WTC11 (cell line): ENCODE data around the gene CDK8. TPM values are rescaled to one million over a fixed set of nuclear protein-coding genes. Genes with fewer than 3 reads are reported as not detected.
A peak's percentile ranks its signal among the peaks of the same experiment; 100 is the strongest.

Experiments used
- ATAC-seq: fragments of 200-7000 bp; cut with Tn5 transposase; 2 replicates; pipeline ENCODE4 v1.10.0; 2021; ENCODE audit warnings: mild to moderate bottlenecking, moderate library complexity
- CTCF ChIA-PET: fragments of 300-600 bp; sonication (Branson Sonifier 250); formaldehyde crosslinking; loops from one replicate; lab custom pipeline; 2021; ENCODE audit warnings: antibody characterized with exemption; lab: Charles Lee
- POLR2A ChIA-PET: fragments of 350-600 bp; sonication (Branson Sonifier 250); formaldehyde crosslinking; loops from one replicate; lab custom pipeline; 2021; ENCODE audit warnings: antibody characterized with exemption; lab: Charles Lee
- DNase-seq: peaks from one replicate; pipeline ENCODE4 v3.0.0; 2021; ENCODE audit warnings: low spot score
- H3K27ac Mint-ChIP-seq: 2 replicates; pipeline ENCODE4 v1.8.0; 2021; ENCODE audit warnings: mixed read lengths
- H3K27me3 Mint-ChIP-seq: 2 replicates; pipeline ENCODE4 v1.8.0; 2021; ENCODE audit warnings: low read depth, mild to moderate bottlenecking, moderate library complexity, mixed read lengths
- H3K36me3 Mint-ChIP-seq: 2 replicates; pipeline ENCODE4 v1.8.0; 2021; ENCODE audit warnings: mixed read lengths
- H3K4me1 Mint-ChIP-seq: 2 replicates; pipeline ENCODE4 v1.8.0; 2022; ENCODE audit warnings: mixed read lengths
- H3K4me3 Mint-ChIP-seq: 2 replicates; pipeline ENCODE4 v1.8.0; 2021; ENCODE audit warnings: mild to moderate bottlenecking, moderate library complexity, mixed read lengths
- H3K9me3 Mint-ChIP-seq: 2 replicates; pipeline ENCODE4 v1.8.0; 2021; ENCODE audit warnings: mixed read lengths
- GABPB1 ChIP-seq: sonication (generic); formaldehyde crosslinking; IDR thresholded peaks from 2 replicates; pipeline ENCODE4 v1.8.1; 2023; ENCODE audit warnings: mild to moderate bottlenecking, missing genetic modification reagents
- IRF2 ChIP-seq: sonication (generic); formaldehyde crosslinking; IDR thresholded peaks from 2 replicates; pipeline ENCODE4 v1.8.0; 2022; ENCODE audit warnings: low read depth, missing genetic modification reagents, borderline replicate concordance
- NFYB ChIP-seq: sonication (generic); formaldehyde crosslinking; conservative IDR thresholded peaks from 2 replicates; pipeline ENCODE4 v1.8.0; 2022; ENCODE audit warnings: low read depth, missing genetic modification reagents
- NR1H2 ChIP-seq: sonication (generic); formaldehyde crosslinking; IDR thresholded peaks from 2 replicates; pipeline ENCODE4 v1.9.0; 2021; ENCODE audit warnings: mild to moderate bottlenecking, moderate library complexity, missing genetic modification reagents
- SP1 ChIP-seq: sonication (generic); formaldehyde crosslinking; conservative IDR thresholded peaks from 2 replicates; pipeline ENCODE4 v1.8.1; 2022; ENCODE audit warnings: missing genetic modification reagents
- TP53 ChIP-seq: sonication (generic); formaldehyde crosslinking; IDR thresholded peaks from 2 replicates; pipeline ENCODE4 v1.8.1; 2023; ENCODE audit warnings: mild to moderate bottlenecking, missing genetic modification reagents
- total RNA-seq: library from RNA; stranded (reverse); gene quantifications from 3 replicates; pipeline ENCODE4 v1.2.3, GENCODE V29; 2021
- TF ChIP-seq, protein P1 (sequence below): sonication (generic); formaldehyde crosslinking; IDR thresholded peaks from 2 replicates; pipeline ENCODE4 v1.8.1; 2023; ENCODE audit warnings: mild to moderate bottlenecking, moderate library complexity, missing genetic modification reagents
- TF ChIP-seq, protein P2 (sequence below): sonication (generic); formaldehyde crosslinking; IDR thresholded peaks from 2 replicates; pipeline ENCODE4 v1.8.0; 2022; ENCODE audit warnings: mild to moderate bottlenecking, missing genetic modification reagents
- TF ChIP-seq, protein P3 (sequence below): fragments of 250-450 bp; sonication (Bioruptor Pico); IDR thresholded peaks from 2 replicates; pipeline ENCODE4 v1.9.0; 2021; ENCODE audit warnings: mild to moderate bottlenecking
- TF ChIP-seq, protein P4 (sequence below): sonication (generic); formaldehyde crosslinking; IDR thresholded peaks from 2 replicates; pipeline ENCODE4 v1.8.0; 2023; ENCODE audit warnings: missing genetic modification reagents
- TF ChIP-seq, protein P5 (sequence below): sonication (generic); formaldehyde crosslinking; IDR thresholded peaks from 2 replicates; pipeline ENCODE4 v1.8.1; 2022; ENCODE audit warnings: missing genetic modification reagents, borderline replicate concordance
- TF ChIP-seq, protein P6 (sequence below): sonication (generic); formaldehyde crosslinking; conservative IDR thresholded peaks from 2 replicates; pipeline ENCODE4 v1.8.1; 2022; ENCODE audit warnings: mild to moderate bottlenecking, missing genetic modification reagents
- TF ChIP-seq, protein P7 (sequence below): sonication (generic); formaldehyde crosslinking; IDR thresholded peaks from 2 replicates; pipeline ENCODE4 v1.8.1; 2022; ENCODE audit warnings: low read depth, mild to moderate bottlenecking, moderate library complexity, missing genetic modification reagents, borderline replicate concordance
- TF ChIP-seq, protein P8 (sequence below): sonication (generic); formaldehyde crosslinking; IDR thresholded peaks from 2 replicates; pipeline ENCODE4 v1.8.1; 2022; ENCODE audit warnings: low read depth, missing genetic modification reagents, borderline replicate concordance
- TF ChIP-seq, protein P9 (sequence below): sonication (generic); formaldehyde crosslinking; IDR thresholded peaks from 2 replicates; pipeline ENCODE4 v1.8.1; 2023; ENCODE audit warnings: mild to moderate bottlenecking, missing genetic modification reagents, moderate library complexity

Gene CDK8
- total RNA-seq, 1 experiment from 2014 or later = 21.4 TPM

DNA sequence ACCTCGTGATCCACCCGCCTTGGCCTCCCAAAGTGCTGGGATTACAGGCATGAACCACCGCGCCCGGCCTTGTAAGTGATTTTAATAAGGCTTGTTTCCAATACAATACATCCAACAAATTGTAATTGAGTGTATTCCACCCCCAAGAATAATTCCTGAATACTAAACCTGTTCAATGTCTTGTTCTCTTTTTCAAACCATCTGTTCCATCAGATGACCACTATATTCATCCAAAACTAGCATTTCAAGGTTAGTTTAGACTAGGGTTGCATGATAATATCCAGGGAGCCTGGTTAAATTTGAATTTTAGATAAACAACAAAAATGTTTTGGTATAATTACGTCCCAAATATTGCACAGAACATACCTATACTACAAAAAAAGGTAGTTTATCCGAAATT lies 168.1 kb downstream of the CDK8 start (continued):
- TF ChIP-seq, protein P1, sequence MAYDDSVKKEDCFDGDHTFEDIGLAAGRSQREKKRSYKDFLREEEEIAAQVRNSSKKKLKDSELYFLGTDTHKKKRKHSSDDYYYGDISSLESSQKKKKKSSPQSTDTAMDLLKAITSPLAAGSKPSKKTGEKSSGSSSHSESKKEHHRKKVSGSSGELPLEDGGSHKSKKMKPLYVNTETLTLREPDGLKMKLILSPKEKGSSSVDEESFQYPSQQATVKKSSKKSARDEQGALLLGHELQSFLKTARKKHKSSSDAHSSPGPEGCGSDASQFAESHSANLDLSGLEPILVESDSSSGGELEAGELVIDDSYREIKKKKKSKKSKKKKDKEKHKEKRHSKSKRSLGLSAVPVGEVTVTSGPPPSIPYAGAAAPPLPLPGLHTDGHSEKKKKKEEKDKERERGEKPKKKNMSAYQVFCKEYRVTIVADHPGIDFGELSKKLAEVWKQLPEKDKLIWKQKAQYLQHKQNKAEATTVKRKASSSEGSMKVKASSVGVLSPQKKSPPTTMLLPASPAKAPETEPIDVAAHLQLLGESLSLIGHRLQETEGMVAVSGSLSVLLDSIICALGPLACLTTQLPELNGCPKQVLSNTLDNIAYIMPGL (CRISPR knock-in tag) = no peak
- TF ChIP-seq SP1 (CRISPR knock-in tag) = no peak
- TF ChIP-seq NR1H2 (CRISPR knock-in tag) = no peak
- TF ChIP-seq TP53 = no peak
- TF ChIP-seq, all 79 proteins: peak for 0

DNA sequence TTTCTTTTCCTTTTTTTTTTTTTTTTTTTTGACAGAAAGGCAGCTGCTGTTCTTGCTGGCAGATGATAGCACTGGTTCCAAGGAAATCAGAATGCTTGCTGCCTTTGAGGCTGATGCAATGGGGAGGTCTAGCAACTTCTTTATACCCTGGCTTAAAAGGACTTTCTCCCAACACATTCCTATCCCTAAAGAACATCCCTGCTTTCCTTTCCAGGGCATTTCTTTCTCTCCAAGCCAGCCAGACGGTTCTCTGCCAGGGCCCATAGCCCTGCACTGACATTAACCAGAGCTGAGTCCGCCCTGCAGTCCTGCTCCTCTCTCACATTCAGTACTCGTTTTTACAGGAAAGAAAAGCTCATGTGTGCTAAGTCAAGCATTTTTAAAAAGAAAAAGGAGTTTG lies 169.7 kb downstream of the CDK8 start:
- Mint-ChIP-seq H3K9me3 (no peaks in the 10 kb centered on the region), H3K27me3 (no peaks in the 10 kb centered on the region)

DNA sequence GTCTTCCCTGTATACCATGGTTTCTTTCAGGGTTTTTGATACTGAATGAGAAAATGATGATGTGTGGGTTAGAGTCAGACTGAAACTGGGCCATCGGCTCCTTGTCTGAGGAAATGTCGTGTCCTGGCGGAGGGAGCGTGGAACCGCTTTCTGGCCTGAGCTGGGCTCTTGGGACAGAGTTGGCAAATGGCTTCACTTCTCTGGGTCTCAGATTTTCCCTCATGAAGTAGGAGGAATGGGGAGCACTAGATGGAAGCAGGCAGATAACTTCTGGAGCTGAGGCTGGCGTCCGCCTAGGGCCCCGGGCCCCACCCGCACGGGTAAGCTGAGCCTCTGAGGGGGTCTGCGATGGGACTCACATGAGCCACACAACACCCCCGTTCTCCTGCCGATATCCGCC lies 170.3 kb downstream of the CDK8 start:
- POLR2A ChIA-PET = interaction anchor here (0.6 kb wide), 1 partner anchor 29 kb away, joined by 3 read pairs; no protein-coding TSS in a partner anchor
- H3K4me1 Mint-ChIP-seq = peaks cover 2% of the 10 kb centered on the region; the same call in 1 of the 2 replicates
- CTCF ChIA-PET = interaction anchor here (0.6 to 3.7 kb wide), 5 partner anchors 72 to 274 kb away, joined by 3 to 18 read pairs (median 4); no protein-coding TSS in a partner anchor
- H3K27me3 Mint-ChIP-seq = no peaks in the 10 kb centered on the region
- DNase-seq = no peak
- ATAC-seq = no peak
- H3K9me3 Mint-ChIP-seq = no peaks in the 10 kb centered on the region
- TF ChIP-seq IRF2 (CRISPR knock-in tag) (no peak), GABPB1 (CRISPR knock-in tag) (no peak)
- TF ChIP-seq, protein P2, sequence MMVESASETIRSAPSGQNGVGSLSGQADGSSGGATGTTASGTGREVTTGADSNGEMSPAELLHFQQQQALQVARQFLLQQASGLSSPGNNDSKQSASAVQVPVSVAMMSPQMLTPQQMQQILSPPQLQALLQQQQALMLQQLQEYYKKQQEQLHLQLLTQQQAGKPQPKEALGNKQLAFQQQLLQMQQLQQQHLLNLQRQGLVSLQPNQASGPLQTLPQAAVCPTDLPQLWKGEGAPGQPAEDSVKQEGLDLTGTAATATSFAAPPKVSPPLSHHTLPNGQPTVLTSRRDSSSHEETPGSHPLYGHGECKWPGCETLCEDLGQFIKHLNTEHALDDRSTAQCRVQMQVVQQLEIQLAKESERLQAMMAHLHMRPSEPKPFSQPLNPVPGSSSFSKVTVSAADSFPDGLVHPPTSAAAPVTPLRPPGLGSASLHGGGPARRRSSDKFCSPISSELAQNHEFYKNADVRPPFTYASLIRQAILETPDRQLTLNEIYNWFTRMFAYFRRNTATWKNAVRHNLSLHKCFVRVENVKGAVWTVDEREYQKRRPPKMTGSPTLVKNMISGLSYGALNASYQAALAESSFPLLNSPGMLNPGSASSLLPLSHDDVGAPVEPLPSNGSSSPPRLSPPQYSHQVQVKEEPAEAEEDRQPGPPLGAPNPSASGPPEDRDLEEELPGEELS (CRISPR knock-in tag) = no peak
- TF ChIP-seq, protein P3, sequence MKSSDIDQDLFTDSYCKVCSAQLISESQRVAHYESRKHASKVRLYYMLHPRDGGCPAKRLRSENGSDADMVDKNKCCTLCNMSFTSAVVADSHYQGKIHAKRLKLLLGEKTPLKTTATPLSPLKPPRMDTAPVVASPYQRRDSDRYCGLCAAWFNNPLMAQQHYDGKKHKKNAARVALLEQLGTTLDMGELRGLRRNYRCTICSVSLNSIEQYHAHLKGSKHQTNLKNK (CRISPR knock-in tag) = no peak
- TF ChIP-seq, protein P4, sequence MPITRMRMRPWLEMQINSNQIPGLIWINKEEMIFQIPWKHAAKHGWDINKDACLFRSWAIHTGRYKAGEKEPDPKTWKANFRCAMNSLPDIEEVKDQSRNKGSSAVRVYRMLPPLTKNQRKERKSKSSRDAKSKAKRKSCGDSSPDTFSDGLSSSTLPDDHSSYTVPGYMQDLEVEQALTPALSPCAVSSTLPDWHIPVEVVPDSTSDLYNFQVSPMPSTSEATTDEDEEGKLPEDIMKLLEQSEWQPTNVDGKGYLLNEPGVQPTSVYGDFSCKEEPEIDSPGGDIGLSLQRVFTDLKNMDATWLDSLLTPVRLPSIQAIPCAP (CRISPR knock-in tag) = no peak
- TF ChIP-seq, protein P5, sequence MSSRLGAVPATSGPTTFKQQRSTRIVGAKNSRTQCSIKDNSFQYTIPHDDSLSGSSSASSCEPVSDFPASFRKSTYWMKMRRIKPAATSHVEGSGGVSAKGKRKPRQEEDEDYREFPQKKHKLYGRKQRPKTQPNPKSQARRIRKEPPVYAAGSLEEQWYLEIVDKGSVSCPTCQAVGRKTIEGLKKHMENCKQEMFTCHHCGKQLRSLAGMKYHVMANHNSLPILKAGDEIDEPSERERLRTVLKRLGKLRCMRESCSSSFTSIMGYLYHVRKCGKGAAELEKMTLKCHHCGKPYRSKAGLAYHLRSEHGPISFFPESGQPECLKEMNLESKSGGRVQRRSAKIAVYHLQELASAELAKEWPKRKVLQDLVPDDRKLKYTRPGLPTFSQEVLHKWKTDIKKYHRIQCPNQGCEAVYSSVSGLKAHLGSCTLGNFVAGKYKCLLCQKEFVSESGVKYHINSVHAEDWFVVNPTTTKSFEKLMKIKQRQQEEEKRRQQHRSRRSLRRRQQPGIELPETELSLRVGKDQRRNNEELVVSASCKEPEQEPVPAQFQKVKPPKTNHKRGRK (CRISPR knock-in tag) = no peak
- TF ChIP-seq, all 79 proteins: peak for 0
- H3K36me3 Mint-ChIP-seq = no peaks in the 10 kb centered on the region
- no peak overlapping the region for H3K4me3 Mint-ChIP-seq
- no peak overlapping the region for H3K27ac Mint-ChIP-seq

More for the DNA sequence above, 169.7 kb downstream of the CDK8 start:
- peak; percentile 56 for ATAC-seq
- CTCF ChIA-PET = interaction anchor here (0.6 to 3.7 kb wide), 4 partner anchors 39 to 883 kb away, joined by 3 to 18 read pairs (median 4); no protein-coding TSS in a partner anchor
- H3K4me3 Mint-ChIP-seq = no peak overlapping the region
- TF ChIP-seq, protein P6, sequence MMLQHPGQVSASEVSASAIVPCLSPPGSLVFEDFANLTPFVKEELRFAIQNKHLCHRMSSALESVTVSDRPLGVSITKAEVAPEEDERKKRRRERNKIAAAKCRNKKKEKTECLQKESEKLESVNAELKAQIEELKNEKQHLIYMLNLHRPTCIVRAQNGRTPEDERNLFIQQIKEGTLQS (CRISPR knock-in tag) = no peak
- TF ChIP-seq, protein P7, sequence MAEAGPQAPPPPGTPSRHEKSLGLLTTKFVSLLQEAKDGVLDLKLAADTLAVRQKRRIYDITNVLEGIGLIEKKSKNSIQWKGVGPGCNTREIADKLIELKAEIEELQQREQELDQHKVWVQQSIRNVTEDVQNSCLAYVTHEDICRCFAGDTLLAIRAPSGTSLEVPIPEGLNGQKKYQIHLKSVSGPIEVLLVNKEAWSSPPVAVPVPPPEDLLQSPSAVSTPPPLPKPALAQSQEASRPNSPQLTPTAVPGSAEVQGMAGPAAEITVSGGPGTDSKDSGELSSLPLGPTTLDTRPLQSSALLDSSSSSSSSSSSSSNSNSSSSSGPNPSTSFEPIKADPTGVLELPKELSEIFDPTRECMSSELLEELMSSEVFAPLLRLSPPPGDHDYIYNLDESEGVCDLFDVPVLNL = no peak
- no peak for TF ChIP-seq NFYB
- no peak for TF ChIP-seq IRF2 (CRISPR knock-in tag)
- TF ChIP-seq, protein P8, sequence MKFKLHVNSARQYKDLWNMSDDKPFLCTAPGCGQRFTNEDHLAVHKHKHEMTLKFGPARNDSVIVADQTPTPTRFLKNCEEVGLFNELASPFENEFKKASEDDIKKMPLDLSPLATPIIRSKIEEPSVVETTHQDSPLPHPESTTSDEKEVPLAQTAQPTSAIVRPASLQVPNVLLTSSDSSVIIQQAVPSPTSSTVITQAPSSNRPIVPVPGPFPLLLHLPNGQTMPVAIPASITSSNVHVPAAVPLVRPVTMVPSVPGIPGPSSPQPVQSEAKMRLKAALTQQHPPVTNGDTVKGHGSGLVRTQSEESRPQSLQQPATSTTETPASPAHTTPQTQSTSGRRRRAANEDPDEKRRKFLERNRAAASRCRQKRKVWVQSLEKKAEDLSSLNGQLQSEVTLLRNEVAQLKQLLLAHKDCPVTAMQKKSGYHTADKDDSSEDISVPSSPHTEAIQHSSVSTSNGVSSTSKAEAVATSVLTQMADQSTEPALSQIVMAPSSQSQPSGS (CRISPR knock-in tag) = no peak
- TF ChIP-seq, protein P9, sequence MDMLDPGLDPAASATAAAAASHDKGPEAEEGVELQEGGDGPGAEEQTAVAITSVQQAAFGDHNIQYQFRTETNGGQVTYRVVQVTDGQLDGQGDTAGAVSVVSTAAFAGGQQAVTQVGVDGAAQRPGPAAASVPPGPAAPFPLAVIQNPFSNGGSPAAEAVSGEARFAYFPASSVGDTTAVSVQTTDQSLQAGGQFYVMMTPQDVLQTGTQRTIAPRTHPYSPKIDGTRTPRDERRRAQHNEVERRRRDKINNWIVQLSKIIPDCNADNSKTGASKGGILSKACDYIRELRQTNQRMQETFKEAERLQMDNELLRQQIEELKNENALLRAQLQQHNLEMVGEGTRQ (CRISPR knock-in tag) = no peak
- TF ChIP-seq TP53 = no peak
- TF ChIP-seq, all 79 proteins: peak for 0
- Mint-ChIP-seq H3K27ac (no peak overlapping the region), H3K36me3 (no peaks in the 10 kb centered on the region), H3K4me1 (peaks cover 2% of the 10 kb centered on the region; the same call in 1 of the 2 replicates)
- POLR2A ChIA-PET = interaction anchor here (0.6 kb wide), 2 partner anchors 28 to 52 kb away, joined by 3 to 4 read pairs; no protein-coding TSS in a partner anchor
- DNase-seq = no peak
